ENCODE results near the gene MAP3K2. TPM values are rescaled to one million over a fixed set of nuclear protein-coding genes. Genes with fewer than 3 reads are reported as not detected.

The MAP3K2 gene
- total and polyA plus RNA-seq, 2 of the 8 experiments (the other 6 are each of a cell fraction or from before 2014, with no cell fraction given): 2.0 to 23.2 TPM

- no peak overlapping the region for H3K14ac ChIP-seq (ENCODE audit: insufficient read length)
These were observed 61.4 kb downstream of the MAP3K2 start for GRCh38 chr2:127326289-127326945.

More at GRCh38 chr2:127326289-127326945, 61.4 kb downstream of the MAP3K2 start:
- DNase-seq (ENCODE audit: low read depth in 1 of 2, low spot score in 2 of 2) (no peak), FAIRE-seq (no peak)
- Histone ChIP-seq H2AFZ (ENCODE audit: low read length) (no peak overlapping the region), H3K9ac (replicated peaks in 1 of 4; ENCODE audit: extremely low read depth in 1 of 4, low read depth in 3 of 4, low read length in 3 of 4) (no peak overlapping the region), H3K23me2 (ENCODE audit: low read depth, low read length) (no peaks in the 10 kb centered on the region), H2BK20ac (ENCODE audit: low read length) (no peak overlapping the region), H2BK12ac (ENCODE audit: low read depth, low read length) (no peak overlapping the region), H3K79me1 (ENCODE audit: low read depth, low read length) (no peaks in the 10 kb centered on the region), H2BK15ac (ENCODE audit: low read length) (no peak overlapping the region), H4K8ac (ENCODE audit: extremely low read depth, insufficient read depth, low read length) (no peak overlapping the region; the same call in 1 of the 2 replicates), H3K18ac (ENCODE audit: extremely low read depth, low read length) (no peak overlapping the region), H3K9me3 (ENCODE audit: insufficient read depth in 2 of 2, low read depth in 1 of 2, low read length in 1 of 2) (no peaks in the 10 kb centered on the region), H4K20me1 (replicated peaks in 1 of 2; ENCODE audit: control insufficient read depth in 1 of 2, insufficient read depth in 2 of 2, low read length in 2 of 2) (no peaks in the 10 kb centered on the region), H2BK120ac (replicated peaks; ENCODE audit: low read depth, low read length) (no peak overlapping the region), H4K5ac (ENCODE audit: insufficient read length, low read depth, low read length) (no peak overlapping the region), H4K91ac (replicated peaks; ENCODE audit: insufficient read length, low read length) (no peak overlapping the region), H3K79me2 (ENCODE audit: control insufficient read depth in 1 of 2, insufficient read depth in 2 of 2, low read length in 2 of 2) (no peaks in the 10 kb centered on the region), H3K4me1 (replicated peaks in 1 of 4; ENCODE audit: control insufficient read depth in 3 of 4, insufficient read depth in 4 of 4, low read length in 3 of 4) (no peaks in the 10 kb centered on the region), H3K36me3 (ENCODE audit: control insufficient read depth in 2 of 4, insufficient read depth in 4 of 4, low read length in 3 of 4) (peaks cover 0 to under 1% (median 0%) of the 10 kb centered on the region in 4 experiments; a peak in 2 of 8 replicates), H3K27me3 (replicated peaks in 1 of 4; ENCODE audit: control insufficient read depth in 3 of 4, extremely low read depth in 1 of 4, insufficient read depth in 3 of 4, low read length in 3 of 4) (no peaks in the 10 kb centered on the region), H3K4me2 (ENCODE audit: insufficient read depth in 1 of 2, low read depth in 2 of 2, low read length in 2 of 2) (no peak overlapping the region), H3K4ac (replicated peaks; ENCODE audit: insufficient read length, low read depth, low read length) (no peak overlapping the region), H3K4me3 (ENCODE audit: extremely low read depth in 1 of 4, insufficient read depth in 2 of 4, low read depth in 3 of 4, low read length in 4 of 4) (no peak overlapping the region), H3K56ac (replicated peaks; ENCODE audit: insufficient read length, low read depth, low read length) (no peak overlapping the region), H3K23ac (ENCODE audit: insufficient read length) (no peak overlapping the region), H3K27ac (ENCODE audit: low read depth, low read length) (no peak overlapping the region), H2AK5ac (ENCODE audit: low read depth, low read length) (no peak overlapping the region), H2BK5ac (ENCODE audit: low read depth, low read length) (no peak overlapping the region)
- ChIA-PET POLR2A (ENCODE audit: partially characterized antibody) (interaction anchor here (1.0 kb wide), 1 partner anchor 130 kb away, joined by 3 read pairs; no protein-coding TSS in a partner anchor), CTCF (ENCODE audit: partially characterized antibody) (interaction anchor here (0.5 to 5.8 kb wide), 7 partner anchors 25 to 191 kb away, joined by 3 to 60 read pairs (median 5); no protein-coding TSS in a partner anchor)
- WGBS, 2 experiments (ENCODE audit: extremely low coverage in 1 of 2, insufficient coverage in 1 of 2, insufficient read length in 1 of 2, insufficient replicate concordance in 2 of 2, low coverage in 1 of 2, low lambda C conversion rate in 2 of 2, missing lambda C conversion rate in 1 of 2): 88% methylated on average over 2 of the region's 2 CpGs; no CpG with 5 or more reads in 1 of the 2 experiments
- no peak for TF ChIP-seq SIRT6 (IDR thresholded peaks at IDR 0.05; ENCODE audit: low read length)
- no peak for TF ChIP-seq NRF1 (IDR thresholded peaks at IDR 0.05; ENCODE audit: low read depth, low read length)
- TF ChIP-seq ZNF274 (IDR thresholded peaks at IDR 0.05; ENCODE audit: borderline replicate concordance, extremely low read depth, low read length): no peak
